GM20431 (cell line): ENCODE measurements around the gene TMEM220.
"Not testable (repeated sequence)": the region's sequence is repeated elsewhere in the genome, so short reads cannot be mapped to it uniquely, and the experiment has no call there.

ENCODE experiments used
- in situ Hi-C: fragments of 300-500 bp; cut with MseI, MboI; formaldehyde crosslinking; loops from one replicate; pipeline ENCODE4 v1.15.0; 2020; ENCODE audit warnings: low sequenced_read_pairs; ENCODE audit not compliant: unreplicated experiment

Gene TMEM220

DNA sequence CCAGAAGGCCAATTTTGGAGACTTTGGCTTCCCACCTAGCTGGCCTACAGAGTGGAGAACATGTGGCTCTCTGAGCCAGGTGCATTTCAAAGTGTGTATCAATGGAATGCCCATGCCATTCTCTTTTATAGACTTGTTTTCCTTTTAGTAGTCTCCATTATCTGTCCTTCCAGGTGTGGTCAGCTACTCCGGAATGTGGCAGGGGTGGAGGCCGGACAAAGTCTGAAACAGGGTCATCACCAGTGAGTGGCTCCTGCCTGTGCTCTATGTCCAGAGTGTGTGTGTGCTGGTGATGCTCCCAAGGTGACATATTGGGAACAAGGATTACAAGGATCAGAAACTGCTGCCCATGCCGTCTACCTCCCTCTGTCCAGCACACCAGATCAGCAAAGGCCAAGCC lies 3.8 kb upstream of the TMEM220 start:
- in situ Hi-C loops, result loop anchor here (25.0 kb wide), 1 partner anchor 104 kb away; the partner anchor contains the start of gene PIRT

DNA sequence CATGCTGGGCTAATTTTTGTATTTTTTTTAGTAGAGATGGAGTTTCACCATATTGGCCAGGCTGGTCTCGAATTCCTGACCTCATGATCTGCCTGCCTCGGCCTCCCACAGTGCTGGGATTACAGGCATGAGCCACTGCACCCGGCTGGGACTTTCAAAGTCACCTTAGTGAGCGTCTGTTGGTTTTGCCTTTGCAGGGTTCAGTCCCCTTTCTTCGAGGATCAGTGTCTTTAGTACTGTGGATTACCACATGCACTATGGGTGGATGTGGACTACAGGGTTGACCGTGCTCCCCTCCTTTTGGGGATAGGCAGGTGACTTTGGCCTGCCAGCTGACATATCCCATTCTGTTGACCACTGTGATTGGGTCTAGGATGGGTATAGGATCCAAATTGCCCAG lies 2.3 kb upstream of the TMEM220 start:
- in situ Hi-C loops, result loop anchor here (25.0 kb wide), 1 partner anchor 105 kb away; the partner anchor contains the start of gene PIRT

DNA sequence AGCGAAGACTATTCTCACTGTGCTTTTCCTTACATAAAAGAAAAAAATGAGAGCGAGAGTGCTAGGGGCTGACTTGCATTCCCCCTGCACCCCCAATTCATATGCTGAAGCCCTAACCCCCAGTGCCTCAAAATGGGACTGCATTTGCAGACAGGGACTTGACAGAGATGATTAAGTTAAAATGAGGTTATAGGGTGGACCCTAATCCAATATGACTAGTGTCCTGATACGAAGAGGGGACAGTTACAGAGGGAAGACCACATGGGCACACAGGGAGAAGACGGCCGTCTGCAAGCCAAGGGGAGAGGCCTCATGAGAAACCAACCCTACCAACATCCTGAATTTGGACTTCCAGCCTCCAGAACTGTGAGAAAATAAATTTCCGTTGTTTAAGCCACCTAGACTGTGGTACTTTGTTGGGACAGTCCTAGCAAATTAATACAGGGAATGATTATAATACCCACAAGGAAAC lies 1.6 kb upstream of the TMEM220 start:
- in situ Hi-C loops, result loop anchor here (25.0 kb wide), 1 partner anchor 106 kb away; the partner anchor contains the start of gene PIRT

DNA sequence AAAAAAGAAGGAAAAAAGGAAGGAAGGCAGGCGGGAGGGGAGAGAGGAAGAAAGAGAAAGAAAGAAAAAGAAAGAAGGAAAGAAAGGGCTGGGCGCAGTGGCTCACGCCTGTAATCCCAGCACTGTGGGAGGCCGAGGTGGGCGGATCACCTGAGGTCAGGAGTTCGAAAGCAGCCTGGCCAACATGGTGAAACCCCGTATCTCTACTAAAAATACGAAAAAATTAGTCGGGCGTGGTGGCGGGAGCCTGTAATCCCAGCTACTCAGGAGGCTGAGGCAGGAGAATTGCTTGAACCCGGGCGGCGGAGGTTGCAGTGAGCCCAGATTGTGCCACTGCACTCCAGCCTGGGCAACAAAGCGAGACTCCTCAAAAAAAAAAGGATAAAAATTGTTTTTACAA lies 424 bp upstream of the TMEM220 start:
- in situ Hi-C loops, result loop anchor here (25.0 kb wide), 1 partner anchor 107 kb away; the partner anchor contains the start of gene PIRT

DNA sequence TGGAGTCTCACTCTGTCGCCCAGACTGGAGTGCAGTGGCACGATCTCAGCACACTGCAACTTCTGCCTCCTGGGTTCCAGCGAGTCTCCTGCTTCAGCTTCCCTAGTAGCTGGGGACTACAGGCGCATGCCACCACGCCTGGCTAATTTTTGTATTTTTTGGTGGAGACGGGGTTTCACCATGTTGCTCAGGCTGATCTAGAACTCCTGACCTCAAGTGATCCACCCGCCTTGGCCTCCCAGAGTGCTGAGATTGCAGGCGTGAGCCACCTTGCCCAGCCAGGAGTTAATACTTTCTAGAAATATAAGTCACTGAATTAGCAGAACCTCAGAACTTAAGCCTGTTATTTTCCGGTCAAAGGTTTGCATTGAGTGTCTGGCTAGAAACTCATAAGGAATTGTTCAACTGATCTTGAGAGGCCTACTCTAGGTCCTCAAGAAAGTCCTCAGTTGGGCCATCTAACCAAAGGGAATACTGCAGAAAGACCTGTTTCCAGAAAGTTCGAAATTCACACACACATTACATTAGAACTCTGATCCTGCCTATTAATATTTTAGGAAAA lies 1.4 kb downstream of the TMEM220 start:
- in situ Hi-C loops, result loop anchor here (25.0 kb wide), 1 partner anchor 109 kb away; the partner anchor contains the start of gene PIRT

DNA sequence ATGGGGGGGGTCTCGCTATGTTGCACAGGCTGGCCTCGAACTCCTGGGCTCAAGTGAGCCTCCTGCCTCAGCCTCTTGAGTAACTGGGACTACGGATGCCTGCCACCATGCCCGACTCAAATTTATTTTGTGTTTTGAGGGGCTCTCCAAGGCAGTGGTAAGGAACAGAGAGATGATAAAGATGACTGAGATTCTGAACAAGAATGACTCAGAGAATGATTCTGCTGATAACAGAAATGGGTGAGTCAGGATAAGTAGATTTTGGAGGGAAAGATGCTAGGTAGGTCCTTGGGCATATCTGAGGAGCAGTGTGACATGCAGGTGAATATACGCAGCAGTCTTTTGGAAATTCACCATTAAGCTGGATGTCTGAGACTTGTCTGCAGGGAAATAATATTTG lies 2.6 kb downstream of the TMEM220 start:
- in situ Hi-C loops, result loop anchor here (25.0 kb wide), 1 partner anchor 110 kb away; the partner anchor contains the start of gene PIRT

DNA sequence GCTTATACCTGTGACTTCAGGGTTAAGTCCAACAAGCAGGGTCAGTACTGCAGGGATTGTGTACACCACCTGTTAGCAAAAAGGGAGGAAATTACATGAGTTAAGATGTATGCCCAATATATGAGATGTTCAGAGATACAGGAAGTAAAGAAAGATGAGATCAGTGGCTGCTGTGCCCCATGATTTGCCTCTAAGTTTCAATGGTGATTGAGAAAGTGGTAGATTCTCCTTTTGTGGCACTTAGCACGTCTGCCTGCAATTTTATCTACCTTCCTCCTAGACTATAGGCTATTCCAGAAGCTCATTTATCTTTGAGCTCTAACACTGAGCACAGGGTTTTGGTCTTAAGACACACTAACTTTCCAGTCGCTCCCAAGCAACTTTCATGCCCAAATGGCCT lies 3.6 kb downstream of the TMEM220 start:
- in situ Hi-C loops, result loop anchor here (25.0 kb wide), 1 partner anchor 111 kb away; the partner anchor contains the start of gene PIRT

DNA sequence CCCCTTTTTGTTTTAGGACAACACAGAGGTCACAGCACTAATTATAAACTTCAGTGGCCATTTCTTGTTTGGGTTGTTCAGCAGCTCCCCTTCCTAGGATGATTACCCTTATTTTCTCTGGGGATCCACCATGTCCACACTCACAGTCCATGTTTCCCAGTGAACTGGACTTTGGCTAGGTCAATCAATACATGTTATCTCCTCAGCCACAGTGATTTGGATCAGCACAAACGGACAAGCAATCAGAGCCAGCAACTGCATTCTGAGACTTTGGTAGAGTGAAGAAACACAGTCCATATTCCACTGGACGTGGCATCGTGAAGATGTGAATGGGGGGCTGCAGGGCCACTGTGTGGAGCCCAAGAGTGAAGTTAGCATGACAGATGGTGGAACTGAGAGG lies 4.6 kb downstream of the TMEM220 start:
- in situ Hi-C loops, result loop anchor here (25.0 kb wide), 1 partner anchor 112 kb away; the partner anchor contains the start of gene PIRT

DNA sequence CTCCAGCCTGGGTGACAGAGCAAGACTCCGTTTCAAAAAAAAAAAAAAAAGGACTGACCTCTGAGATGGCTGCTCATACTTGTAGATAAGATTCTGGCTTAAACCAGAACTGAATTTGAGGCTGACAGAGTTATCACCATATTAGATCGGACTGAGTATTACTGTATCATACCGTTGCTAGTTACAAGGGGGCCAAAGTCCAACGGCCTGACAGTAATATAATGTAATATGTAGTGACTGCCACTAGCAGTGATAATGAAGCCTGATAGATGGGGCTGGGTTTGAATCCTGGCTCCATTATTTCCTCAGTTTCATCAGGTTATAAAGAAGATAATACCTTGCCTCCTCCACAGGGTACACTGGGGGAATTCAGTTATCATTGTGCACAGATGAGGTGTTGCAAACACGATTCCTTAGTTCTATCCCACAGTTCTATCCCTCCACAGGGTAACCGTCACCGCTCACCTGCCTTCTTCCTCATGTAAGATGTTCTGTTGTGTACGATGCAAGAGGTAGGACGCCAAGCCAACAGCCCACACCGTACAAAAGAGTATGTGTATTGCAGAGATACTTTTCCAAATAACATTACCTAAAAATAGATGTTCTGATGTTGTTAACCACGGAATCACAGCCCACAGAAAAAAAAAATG lies 5.2 kb downstream of the TMEM220 start:
- in situ Hi-C loops, result loop anchor here (25.0 kb wide), 1 partner anchor 113 kb away; the partner anchor contains the start of gene PIRT

DNA sequence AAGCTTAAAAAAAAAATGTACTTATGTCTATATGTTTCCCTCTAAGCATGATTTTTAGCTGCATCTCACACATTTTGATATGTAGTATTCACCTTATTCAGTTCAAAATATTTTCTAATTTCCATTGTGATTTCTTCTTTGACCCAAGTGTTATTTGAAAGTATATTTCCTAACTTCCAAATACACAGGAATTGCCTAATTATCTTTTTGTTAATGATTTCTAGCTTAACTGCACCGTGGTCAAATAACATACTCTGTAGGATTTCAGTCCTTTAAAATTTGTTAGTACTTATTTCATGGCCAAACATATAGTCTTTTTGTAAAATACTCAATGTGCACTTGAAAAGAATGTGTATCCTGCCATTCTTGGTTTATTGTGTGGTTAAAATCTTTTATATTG lies 11.3 kb downstream of the TMEM220 start:
- in situ Hi-C loops, result no loop called here

DNA sequence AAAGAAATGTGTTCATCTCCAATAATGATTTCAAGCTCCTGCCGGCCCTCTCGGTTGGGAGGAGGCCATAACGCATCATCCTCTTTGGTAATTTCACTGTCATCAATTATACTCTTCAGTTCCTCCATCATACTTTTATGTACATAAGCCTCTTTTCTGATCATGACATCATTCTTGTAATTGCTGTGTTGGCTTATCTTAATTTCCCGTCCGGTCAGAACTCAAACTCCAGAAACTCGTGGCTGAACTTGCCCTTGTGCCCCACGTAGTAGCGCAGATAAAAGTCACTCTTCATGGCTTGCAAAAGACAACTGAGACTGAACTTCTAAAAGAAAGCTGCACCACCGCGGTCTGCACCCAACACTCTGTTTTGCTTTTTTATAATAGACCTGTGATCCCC lies 13.6 kb downstream of the TMEM220 start:
- in situ Hi-C loops, result no loop called here

DNA sequence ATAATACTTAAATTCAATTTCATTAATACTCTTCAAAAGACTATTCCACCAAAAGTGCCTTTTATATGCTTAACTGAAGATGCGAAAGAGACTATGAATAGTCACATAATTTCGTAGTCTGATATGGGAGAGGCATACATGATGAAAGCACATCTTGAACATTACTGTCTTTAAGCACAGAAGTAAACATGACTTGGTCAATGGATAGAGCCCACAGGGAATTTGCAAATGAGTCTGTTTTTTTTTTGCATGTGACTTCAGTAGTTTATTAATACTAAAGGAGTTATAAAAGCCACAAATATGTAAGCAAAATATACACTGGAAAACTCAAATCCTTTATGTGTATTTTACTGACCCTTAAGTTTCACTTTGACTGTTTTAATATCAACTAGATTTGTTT lies 16.5 kb downstream of the TMEM220 start:
- in situ Hi-C loops, result no loop called here

DNA sequence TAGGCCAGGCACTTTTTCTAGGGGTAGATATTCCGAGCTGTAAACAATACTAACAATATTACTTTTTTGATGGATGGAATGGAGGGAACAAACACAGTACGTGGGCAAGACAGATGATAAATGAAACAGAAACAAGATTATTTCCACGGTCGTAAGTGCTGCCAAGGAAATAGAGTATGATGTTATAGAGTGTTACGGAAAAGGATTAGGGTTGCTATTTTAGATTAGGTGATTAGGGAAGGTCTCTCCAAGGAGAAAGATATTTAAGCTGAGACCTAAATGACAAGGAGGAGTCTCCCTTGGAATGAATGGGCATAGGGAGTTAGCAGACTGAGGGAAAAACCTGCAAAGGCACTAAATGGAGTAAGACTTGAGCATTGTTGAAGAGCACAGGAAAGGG lies 24.1 kb downstream of the TMEM220 start:
- in situ Hi-C loops, result no loop called here

DNA sequence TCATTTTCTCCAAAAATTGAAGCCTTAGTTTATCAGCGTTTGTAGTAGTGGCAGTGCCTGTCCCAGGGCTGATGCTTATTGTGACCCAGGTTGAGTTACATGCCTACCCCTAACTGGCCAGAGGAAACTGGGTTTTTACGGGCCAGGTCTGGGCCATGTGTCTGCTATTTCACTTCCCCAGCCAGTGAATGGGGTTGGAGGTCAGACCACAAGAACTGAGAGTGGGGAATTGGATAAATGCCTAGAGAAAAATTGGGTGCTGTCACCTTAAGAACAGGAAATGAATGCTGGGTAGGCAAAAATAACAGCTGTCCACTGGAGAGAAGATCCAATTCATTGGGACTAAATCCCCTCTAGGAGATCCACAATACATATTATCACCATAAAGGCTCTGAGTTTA lies 27.2 kb downstream of the TMEM220 start:
- in situ Hi-C loops, result no loop called here

DNA sequence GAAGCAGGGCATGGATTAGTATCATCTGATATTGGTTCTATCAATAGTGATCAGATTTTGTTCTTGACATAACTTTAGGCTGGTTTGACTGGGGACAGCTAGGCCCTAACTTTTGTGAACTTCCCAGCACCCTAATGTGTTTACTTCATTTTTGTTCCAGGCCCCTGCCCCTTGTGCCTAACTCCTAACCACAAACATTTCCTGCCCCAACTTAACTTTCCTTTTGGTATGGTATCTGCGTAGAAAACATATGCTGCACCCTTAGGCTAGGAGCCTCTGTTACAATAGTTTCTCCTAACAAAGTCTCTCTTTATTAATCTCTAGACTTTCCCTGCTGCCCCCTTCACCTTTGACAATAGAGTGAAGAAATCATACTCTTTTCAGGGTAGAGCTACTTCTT lies 30.0 kb downstream of the TMEM220 start:
- in situ Hi-C loops, result no loop called here

DNA sequence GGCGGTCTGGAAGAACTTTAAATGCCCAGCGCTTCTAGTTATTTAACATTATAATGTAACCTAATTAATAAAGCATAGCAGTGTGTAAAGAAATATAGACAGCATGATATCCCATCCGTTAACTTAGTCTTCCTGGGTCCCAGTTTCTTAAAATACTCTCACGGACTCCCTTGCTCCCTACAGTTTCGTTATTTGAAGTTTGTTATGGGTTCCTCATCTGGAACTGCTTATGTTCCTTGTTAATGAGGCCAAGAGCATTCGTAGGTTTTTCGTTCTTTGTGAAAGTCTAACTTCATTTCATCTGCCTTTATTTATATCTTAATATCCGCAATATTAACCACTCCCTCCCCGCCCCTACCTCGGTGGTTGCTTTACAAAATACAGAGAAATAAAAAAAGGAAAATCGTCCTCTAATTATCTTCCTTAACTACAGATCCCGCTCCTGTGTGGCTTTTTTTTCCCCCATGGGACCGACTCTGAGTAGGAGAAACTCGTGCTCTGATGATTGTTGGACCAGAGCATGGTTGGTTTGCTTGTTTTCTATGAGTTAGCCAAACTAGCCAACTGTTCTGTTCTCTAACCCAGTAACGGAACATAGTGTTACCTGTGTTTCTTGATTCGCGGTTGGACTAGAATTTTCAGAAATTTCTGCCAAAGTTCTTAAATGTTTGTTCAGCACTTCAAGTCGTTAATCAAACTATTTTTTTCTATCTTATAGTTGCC lies 31.6 kb downstream of the TMEM220 start:
- in situ Hi-C loops, result no loop called here

DNA sequence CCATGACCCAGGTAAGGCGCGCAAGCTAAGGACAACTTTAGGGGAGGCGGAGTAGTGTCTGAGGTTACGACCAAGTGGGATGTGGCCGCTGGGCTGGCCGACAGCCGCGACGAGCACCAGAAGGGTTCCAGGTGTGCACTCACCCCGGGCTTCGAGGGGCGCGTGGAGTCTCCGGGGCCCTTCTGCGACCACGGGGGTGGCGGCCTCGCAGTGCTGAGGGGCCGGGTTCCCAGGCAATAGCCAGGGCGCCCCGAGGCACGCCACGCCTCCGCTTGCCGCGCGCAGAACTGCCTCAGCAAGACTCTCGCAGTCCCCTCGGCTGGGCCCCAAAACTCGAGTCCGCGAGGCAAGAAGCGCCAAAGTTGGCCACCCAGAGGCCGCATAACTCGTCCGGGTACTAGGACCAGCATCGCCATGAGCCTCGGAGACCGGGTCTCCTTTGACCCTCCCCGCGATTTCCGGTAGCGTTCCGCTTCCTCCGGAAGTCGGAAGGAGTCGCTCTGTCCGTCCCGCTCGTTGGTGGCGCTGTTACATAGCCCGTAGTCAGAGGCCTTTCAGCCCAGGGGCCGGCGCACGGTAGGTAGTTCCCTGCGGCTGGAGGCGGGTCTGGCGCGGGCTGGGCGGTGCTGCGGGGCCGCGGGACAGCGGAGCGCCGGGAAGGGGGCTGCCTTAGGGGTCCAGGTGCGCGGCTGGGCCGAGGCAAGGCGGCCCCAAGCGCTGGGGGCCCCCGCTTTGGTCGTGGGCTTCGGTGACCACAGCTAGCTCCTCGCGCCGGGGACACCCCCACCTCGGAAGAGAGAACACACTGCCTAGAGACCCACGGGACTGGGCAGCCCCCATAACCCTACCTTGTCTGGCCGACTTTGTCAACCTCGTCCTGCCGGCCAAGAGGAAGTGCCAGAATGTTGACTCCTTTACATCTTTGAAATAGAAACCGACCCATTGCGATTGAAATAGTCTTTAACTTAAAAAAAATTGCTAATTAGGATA lies 32.4 kb downstream of the TMEM220 start, which contains the start of the genes ADPRM and SCO1:
Gene ADPRM (plus strand): TSS at position 503 of the 990 bp plus-strand sequence. CDS start 7,333 bp downstream, outside the sequence.
Gene SCO1 (minus strand): TSS at position 442 of the 990 bp plus-strand sequence. CDS start 26 bp downstream, at position 416.
- in situ Hi-C loops, result no loop called here

DNA sequence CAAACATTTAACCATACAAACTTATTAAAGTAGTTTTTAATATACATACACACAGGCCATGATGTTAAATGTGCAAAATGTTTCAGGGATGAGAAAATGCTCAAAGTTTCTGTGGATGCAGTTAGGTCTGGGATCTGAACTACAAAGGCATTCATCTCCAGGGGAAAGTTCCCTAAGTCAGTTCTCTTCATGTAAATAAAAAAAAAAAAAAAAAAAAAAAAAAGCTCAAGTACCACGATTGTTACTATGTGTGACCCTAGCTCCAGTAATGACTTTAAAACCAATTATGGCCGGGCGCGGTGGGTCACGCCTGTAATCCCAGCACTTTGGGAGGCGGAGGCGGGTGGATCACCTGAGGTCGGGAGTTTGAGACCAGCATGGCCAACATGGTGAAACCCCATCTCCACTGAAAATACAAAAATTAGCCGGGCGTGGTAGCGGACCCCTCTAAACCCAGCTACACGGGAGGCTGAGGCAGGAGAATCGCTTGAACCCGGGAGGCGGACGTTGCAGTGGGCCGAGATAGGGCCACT lies 33.9 kb downstream of the TMEM220 start:
- in situ Hi-C loops, result not testable (repeated sequence)

DNA sequence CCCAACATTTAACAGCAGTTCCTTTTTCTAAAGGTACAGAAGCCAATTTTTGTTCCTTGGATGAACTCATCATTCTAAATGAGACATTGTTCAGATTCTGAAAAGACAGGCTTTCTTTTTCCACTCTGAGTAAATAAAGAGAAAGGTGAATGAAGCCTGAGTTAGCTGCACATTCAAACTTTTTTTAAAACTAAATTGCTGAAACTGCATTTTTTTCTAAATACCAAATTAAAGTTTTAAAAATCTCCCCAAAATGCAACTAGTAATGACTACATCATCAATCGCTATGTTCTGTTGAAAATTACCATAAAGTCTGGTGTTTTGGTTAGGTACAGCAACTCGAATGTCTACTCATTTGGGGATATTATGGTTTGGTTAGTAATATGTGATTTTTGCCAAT lies 42.3 kb downstream of the TMEM220 start:
- in situ Hi-C loops, result no loop called here
